OCI-LY7 (cell line): ENCODE data around the gene DPP8. TPM values are rescaled to one million over a fixed set of nuclear protein-coding genes. Genes with fewer than 3 reads are reported as not detected.
A peak's percentile ranks its signal among the peaks of the same experiment; 100 is the strongest.

Experiments used
- BruUV-seq: library from RNA; stranded (reverse); fragments of 400-500 nt; replicated peaks from 2 replicates; lab custom pipeline; 2021; lab: Mats Ljungman, UMichigan
- CTCF ChIA-PET: fragments of 300-600 bp; sonication (Branson Sonifier 250); formaldehyde crosslinking; loops from one replicate; lab custom pipeline; 2022; ENCODE audit warnings: antibody characterized with exemption; ENCODE audit not compliant: unreplicated experiment; lab: Charles Lee
- POLR2A ChIA-PET: fragments of 300-600 bp; sonication (Branson Sonifier 250); formaldehyde crosslinking; loops from one replicate; lab custom pipeline; 2022; ENCODE audit warnings: antibody characterized with exemption; lab: Charles Lee
- DNase-seq: peaks from one replicate; pipeline ENCODE4 v3.0.0-alpha.2; 2015; ENCODE audit warnings: low spot score
- H2AFZ ChIP-seq: fragments of 200-600 bp; sonication (generic), shearing (Covaris generic); 2 replicates; pipeline ENCODE4 v1.6.1; 2014; ENCODE audit warnings: mild to moderate bottlenecking, antibody characterized with exemption, low read length, moderate library complexity
- H3K27ac ChIP-seq: fragments of 200-600 bp; sonication (generic); 2 replicates; pipeline ENCODE4 v1.5.1; 2014; ENCODE audit warnings: mixed run types, low read depth, mild to moderate bottlenecking, moderate library complexity, low read length, inconsistent platforms; ENCODE audit not compliant: poor library complexity, severe bottlenecking
- H3K36me3 ChIP-seq: fragments of 200-600 bp; sonication (generic); 2 replicates; pipeline ENCODE4 v1.6.1; 2014; ENCODE audit warnings: mild to moderate bottlenecking, antibody characterized with exemption, low read length, moderate library complexity, mixed read lengths; ENCODE audit not compliant: insufficient read depth
- H3K4me1 ChIP-seq: fragments of 200-600 bp; sonication (generic); 2 replicates; pipeline ENCODE4 v1.5.1; 2014; ENCODE audit warnings: mild to moderate bottlenecking, low read length; ENCODE audit not compliant: insufficient read depth, poor library complexity, severe bottlenecking
- H3K4me2 ChIP-seq: fragments of 200-600 bp; sonication (generic); 2 replicates; pipeline ENCODE4 v1.6.1; 2014; ENCODE audit warnings: mild to moderate bottlenecking, low read length
- H3K4me3 ChIP-seq: fragments of 200-600 bp; sonication (generic); 2 replicates; pipeline ENCODE4 v1.5.1; 2014; ENCODE audit warnings: mild to moderate bottlenecking, low read depth, low read length; ENCODE audit not compliant: poor library complexity, severe bottlenecking
- H3K79me2 ChIP-seq: fragments of 200-600 bp; sonication (generic); 2 replicates; pipeline ENCODE4 v1.6.1; 2016; ENCODE audit warnings: low read depth, mild to moderate bottlenecking, low read length, moderate library complexity, mixed read lengths; ENCODE audit not compliant: insufficient read depth
- H3K9me2 ChIP-seq: fragments of 200-600 bp; sonication (generic); 2 replicates; pipeline ENCODE4 v1.6.1; 2016; ENCODE audit warnings: mild to moderate bottlenecking, low read length, mixed read lengths; ENCODE audit not compliant: insufficient read depth
- H3K9me3 ChIP-seq: fragments of 200-600 bp; sonication (generic); 2 replicates; pipeline ENCODE4 v1.6.1; 2014; ENCODE audit warnings: mild to moderate bottlenecking, mixed run types, low read length, mixed read lengths
- H4K20me1 ChIP-seq: fragments of 200-600 bp; sonication (generic); 2 replicates; pipeline ENCODE4 v1.6.1; 2014; ENCODE audit warnings: mild to moderate bottlenecking, antibody characterized with exemption, low read length, moderate library complexity, mixed read lengths; ENCODE audit not compliant: insufficient read depth
- EZH2phosphoT487 ChIP-seq: fragments of 200-600 bp; sonication (generic); IDR thresholded peaks from 2 replicates; pipeline ENCODE4 v1.6.1; 2018; ENCODE audit warnings: low read depth, borderline replicate concordance, mild to moderate bottlenecking, mixed run types, antibody characterized with exemption, low read length, moderate library complexity, mixed read lengths
- intact Hi-C: fragments of 100-400 bp; cut with micrococcal nuclease; formaldehyde crosslinking; loops from one replicate; pipeline ENCODE4 v1.10.0; 2022; ENCODE audit not compliant: unreplicated experiment
- total RNA-seq, 2 experiments: library from RNA; depleted of rRNA in 1 of 2; stranded (reverse); fragments of >200 nt in 1 of 2; shearing (Covaris generic) in 1 of 2; gene quantifications; 2 replicates each; pipeline ENCODE4 v1.2.3, GENCODE V29; 2014 to 2022
- TF ChIP-seq, protein P1 (sequence below): fragments of 200-600 bp; sonication (generic); conservative IDR thresholded peaks from 2 replicates; pipeline ENCODE4 v1.5.1; 2014; ENCODE audit warnings: mild to moderate bottlenecking, antibody characterized with exemption, low read length, moderate library complexity, mixed read lengths

Gene DPP8
- total RNA-seq, 2 experiments from 2014 or later: 43.0 to 52.1 TPM

DNA sequence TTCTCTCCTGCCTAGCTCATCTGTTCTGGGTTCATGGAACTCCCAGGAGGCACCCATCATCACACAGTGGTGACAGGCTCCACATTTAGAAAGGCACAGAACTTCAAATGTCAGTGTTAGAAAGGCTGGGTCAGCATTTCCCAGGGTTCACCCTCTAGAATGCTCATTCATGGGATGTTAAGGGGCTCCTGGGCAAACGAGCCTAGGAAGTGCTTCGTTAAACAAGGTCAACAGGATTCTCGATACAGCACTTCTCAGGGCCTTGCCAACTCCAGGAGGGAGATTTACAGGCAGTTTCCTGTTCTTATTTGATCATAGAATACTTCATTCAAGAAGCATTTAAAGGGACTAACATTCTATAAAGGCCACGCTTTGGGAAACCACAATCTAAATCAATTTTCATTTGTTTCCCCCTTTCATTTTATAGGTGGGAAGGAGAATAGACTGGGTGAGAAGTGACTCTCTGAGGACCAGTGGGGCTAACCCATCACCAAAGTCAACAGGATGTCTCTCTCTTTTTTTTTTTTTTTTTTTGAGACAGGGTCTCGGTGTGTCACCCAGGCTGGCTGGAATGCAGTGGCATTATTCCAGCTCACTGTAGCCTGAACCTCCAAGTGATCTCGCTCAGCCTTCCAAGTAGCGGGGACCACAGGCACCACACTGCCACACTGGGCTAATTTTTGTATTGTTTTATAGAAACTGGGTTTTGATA lies 109.0 kb downstream of the DPP8 start:
- H4K20me1 ChIP-seq: no peaks in the 10 kb centered on the region
- no peaks in the 10 kb centered on the region for H3K79me2 ChIP-seq
- no peaks in the 10 kb centered on the region for H3K9me3 ChIP-seq
- intact Hi-C loops: no loop called here
- DNase-seq: no peak
- H2AFZ ChIP-seq: no peak overlapping the region; the same call in 1 of the 2 replicates
- H3K4me2 ChIP-seq: 0 out of 2 replicates have a peak overlapping the region, but pooled peaks have one; percentile 34
- TF ChIP-seq, protein P1, sequence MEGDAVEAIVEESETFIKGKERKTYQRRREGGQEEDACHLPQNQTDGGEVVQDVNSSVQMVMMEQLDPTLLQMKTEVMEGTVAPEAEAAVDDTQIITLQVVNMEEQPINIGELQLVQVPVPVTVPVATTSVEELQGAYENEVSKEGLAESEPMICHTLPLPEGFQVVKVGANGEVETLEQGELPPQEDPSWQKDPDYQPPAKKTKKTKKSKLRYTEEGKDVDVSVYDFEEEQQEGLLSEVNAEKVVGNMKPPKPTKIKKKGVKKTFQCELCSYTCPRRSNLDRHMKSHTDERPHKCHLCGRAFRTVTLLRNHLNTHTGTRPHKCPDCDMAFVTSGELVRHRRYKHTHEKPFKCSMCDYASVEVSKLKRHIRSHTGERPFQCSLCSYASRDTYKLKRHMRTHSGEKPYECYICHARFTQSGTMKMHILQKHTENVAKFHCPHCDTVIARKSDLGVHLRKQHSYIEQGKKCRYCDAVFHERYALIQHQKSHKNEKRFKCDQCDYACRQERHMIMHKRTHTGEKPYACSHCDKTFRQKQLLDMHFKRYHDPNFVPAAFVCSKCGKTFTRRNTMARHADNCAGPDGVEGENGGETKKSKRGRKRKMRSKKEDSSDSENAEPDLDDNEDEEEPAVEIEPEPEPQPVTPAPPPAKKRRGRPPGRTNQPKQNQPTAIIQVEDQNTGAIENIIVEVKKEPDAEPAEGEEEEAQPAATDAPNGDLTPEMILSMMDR: no peak
- no peak for TF ChIP-seq EZH2phosphoT487
- no peaks in the 10 kb centered on the region for H3K36me3 ChIP-seq
- no peak overlapping the region for H3K27ac ChIP-seq
- POLR2A ChIA-PET: no interaction called here
- BruUV-seq: no TSS peak
- H3K9me2 ChIP-seq: no peaks in the 10 kb centered on the region
- peaks cover 16% of the 10 kb centered on the region for H3K4me1 ChIP-seq
- CTCF ChIA-PET: no interaction called here
- H3K4me3 ChIP-seq: no peak overlapping the region

DNA sequence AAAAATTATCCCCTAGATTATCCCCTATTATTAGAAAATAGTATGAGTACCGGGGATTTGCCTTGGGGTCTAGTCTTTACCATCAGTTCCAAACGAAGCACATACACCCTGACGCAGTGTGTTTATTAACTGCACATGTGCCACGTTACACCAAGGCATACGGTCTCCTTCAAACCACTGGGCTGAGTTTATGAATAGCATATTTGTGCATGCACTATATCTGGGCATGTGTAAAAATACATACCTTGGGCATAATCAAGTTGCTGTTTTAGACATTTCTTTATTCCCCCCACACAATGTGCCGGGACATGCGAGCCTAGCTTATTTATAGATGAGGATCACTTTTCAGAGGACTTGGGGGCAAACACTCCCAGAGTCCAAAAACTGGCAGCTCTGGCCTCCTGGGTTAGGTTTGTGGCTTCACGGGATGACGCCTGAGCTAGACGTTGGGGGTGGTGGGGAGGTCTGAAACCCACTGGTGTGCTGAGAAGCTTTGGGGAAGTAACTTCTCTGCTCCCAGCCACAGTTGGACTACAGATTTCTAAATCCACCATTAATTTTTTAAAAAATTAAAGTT lies 111.0 kb downstream of the DPP8 start:
- intact Hi-C loops: no loop called here
- POLR2A ChIA-PET: no interaction called here

More for the DNA sequence above, 111.0 kb downstream of the DPP8 start:
- H2AFZ ChIP-seq: 0 out of 2 replicates have a peak overlapping the region, but pooled peaks have one; percentile 4
- no peak overlapping the region for H3K27ac ChIP-seq
- H4K20me1 ChIP-seq: no peaks in the 10 kb centered on the region
- no peaks in the 10 kb centered on the region for H3K36me3 ChIP-seq
- CTCF ChIA-PET: no interaction called here
- H3K79me2 ChIP-seq: no peaks in the 10 kb centered on the region
- H3K4me3 ChIP-seq: no peak overlapping the region
- no peak for DNase-seq
- TF ChIP-seq, protein P1: no peak
- TF ChIP-seq EZH2phosphoT487: no peak
- no TSS peak for BruUV-seq
- no peaks in the 10 kb centered on the region for H3K9me2 ChIP-seq
- H3K9me3 ChIP-seq: no peaks in the 10 kb centered on the region
- no peak overlapping the region for H3K4me2 ChIP-seq
- peaks cover 16% of the 10 kb centered on the region for H3K4me1 ChIP-seq
